ENCODE results near the gene SIX1. TPM values are rescaled to one million over a fixed set of nuclear protein-coding genes. Genes with fewer than 3 reads are reported as not detected.

The SIX1 gene
- total RNA-seq, 1 donor from 2014 or later = 339 TPM

DNA sequence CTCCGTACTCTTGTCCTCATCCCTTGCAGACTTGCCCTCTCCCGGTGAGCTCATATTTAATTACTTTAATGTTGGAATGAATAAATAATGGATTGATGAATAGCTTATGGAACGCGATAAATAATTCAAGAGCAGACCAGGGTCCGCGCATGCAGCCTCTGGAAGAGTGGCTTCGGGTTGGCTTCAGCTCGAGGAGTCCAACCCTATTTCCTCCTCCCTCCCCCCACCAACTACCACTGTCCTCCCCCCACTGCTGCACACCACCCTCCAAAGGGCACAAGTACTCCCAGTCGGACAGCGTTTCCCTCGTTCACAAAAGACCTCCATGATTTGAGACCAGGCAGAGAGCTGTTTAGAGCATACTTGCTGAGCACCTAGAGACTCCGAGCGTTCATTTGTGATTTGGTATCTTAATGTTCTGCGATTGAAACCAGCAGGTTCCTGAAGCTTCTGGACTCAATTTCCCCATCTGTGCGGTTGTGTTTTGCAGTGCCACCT lies 647 bp upstream of the SIX1 start:
- Mint-ChIP-seq H3K36me3 (ENCODE audit: unreplicated experiment) (peaks cover 35% of the 10 kb centered on the region), H3K27me3 (ENCODE audit: unreplicated experiment) (no peaks in the 10 kb centered on the region), H3K9me3 (ENCODE audit: unreplicated experiment) (no peaks in the 10 kb centered on the region), H3K4me1 (ENCODE audit: unreplicated experiment) (peaks cover 44% of the 10 kb centered on the region), H3K27ac (ENCODE audit: unreplicated experiment) (peak overlapping the region; percentile 99), H3K4me3 (ENCODE audit: unreplicated experiment) (peak overlapping the region; percentile 99)
- TF ChIP-seq CTCF (IDR thresholded peaks at IDR 0.05) = no peak
- no peak for DNase-seq (ENCODE audit: extremely low spot score, unreplicated experiment)

DNA sequence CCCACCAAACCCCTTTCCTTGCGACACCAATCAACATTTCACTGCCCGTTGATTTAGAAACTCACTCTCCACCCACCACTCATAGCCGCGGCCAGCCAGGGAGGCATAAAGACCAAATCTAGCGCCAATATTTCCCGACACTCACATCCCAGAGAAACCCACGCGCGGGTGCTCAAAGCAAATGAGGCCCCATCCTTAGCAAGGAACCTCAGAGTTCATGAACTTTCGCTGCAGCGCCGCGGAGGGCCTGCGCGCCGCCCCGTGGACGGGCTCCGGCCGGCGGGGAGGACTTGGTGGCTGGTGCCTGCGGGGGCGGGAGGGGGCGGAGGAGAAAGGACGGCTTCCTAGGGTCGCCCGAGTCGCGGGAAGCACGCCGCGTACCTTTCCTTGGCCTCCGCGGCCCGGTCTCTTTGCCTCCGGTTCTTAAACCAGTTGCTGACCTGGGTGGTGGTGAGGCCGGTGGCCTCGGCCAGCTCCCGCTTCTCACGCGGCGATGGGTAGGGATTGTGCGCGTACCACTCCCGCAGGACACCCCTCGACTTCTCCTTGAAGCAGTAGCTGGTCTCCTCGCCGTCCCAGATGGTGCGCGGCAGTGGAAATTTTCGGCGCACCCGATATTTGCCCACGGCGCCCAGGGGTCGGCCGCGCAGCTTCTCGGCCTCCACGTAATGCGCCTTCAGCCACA lies 886 bp downstream of the SIX1 start:
- peaks cover 39% of the 10 kb centered on the region for H3K4me1 Mint-ChIP-seq (ENCODE audit: unreplicated experiment)
- no peaks in the 10 kb centered on the region for H3K9me3 Mint-ChIP-seq (ENCODE audit: unreplicated experiment)
- H3K27me3 Mint-ChIP-seq (ENCODE audit: unreplicated experiment) = no peaks in the 10 kb centered on the region
- H3K36me3 Mint-ChIP-seq (ENCODE audit: unreplicated experiment) = peaks cover 50% of the 10 kb centered on the region
- no peak for DNase-seq (ENCODE audit: extremely low spot score, unreplicated experiment)
- peak overlapping the region; percentile 99 for H3K4me3 Mint-ChIP-seq (ENCODE audit: unreplicated experiment)
- no peak for TF ChIP-seq CTCF (IDR thresholded peaks at IDR 0.05)
- H3K27ac Mint-ChIP-seq (ENCODE audit: unreplicated experiment) = peak overlapping the region; percentile 99

DNA sequence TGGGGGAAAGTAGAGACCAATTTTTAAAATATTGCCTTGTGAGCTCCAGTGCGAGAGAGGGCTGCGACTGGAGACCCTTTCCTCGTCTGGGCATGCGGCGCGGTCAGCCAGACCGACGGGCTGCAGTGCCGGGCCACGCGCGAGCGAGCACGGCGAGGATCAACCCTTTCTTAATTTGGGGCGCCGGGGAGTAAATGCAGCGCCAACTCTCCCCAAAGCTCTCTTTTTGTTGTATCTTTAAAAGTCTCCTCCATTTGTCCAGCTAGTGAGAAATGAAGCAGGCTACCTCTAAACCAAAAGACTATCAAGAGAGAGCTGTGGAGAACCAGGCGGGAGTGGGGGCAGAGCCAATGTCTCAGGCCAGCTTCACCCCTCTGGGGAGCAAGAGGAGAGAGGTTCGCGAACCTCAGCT lies 1.4 kb downstream of the SIX1 start:
- Mint-ChIP-seq H3K27ac (ENCODE audit: unreplicated experiment) (peak overlapping the region; percentile 99), H3K4me3 (ENCODE audit: unreplicated experiment) (peak overlapping the region; percentile 99), H3K27me3 (ENCODE audit: unreplicated experiment) (no peaks in the 10 kb centered on the region), H3K9me3 (ENCODE audit: unreplicated experiment) (no peaks in the 10 kb centered on the region), H3K4me1 (ENCODE audit: unreplicated experiment) (peaks cover 40% of the 10 kb centered on the region), H3K36me3 (ENCODE audit: unreplicated experiment) (peaks cover 56% of the 10 kb centered on the region)
- no peak for DNase-seq (ENCODE audit: extremely low spot score, unreplicated experiment)
- no peak for TF ChIP-seq CTCF (IDR thresholded peaks at IDR 0.05)

DNA sequence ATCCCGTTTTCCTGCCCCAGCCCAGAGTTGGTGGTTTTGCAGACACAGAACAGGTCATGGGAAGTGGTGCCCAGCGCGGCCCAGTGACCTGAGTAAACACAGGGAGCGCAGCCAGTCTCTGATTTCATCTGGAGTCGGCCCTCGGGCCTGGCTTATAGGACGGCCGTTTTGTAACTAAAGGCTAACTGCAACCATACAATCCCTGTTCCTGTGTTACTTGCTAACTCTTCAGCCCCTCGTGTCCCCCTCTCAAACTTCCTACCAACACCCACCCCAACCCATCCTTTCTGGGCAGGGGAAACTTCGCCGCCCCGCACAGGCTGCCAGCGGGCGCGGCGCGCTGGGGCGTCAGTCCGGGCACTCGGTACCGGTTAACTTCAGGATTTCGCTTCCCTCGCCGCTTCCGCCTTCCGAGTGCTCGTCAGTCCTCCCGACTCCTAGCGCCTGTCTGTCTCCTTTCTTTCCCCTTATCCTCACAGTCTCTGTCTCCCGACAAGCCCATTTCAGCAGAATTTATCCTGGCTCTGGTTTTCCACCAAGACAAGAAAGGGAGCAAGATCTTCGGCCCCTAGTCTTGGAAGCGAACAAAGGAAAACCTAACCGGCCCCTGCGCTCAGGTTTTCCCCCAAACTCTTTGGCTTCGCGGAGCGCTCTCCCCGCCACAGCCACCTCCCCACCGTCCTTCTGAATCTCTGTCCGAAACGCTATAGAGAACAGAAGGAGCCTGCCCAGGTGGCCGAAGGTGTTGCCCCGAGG lies 2.0 kb downstream of the SIX1 start:
- Mint-ChIP-seq H3K27ac (ENCODE audit: unreplicated experiment) (peak overlapping the region; percentile 99), H3K9me3 (ENCODE audit: unreplicated experiment) (no peaks in the 10 kb centered on the region), H3K27me3 (ENCODE audit: unreplicated experiment) (no peaks in the 10 kb centered on the region), H3K4me3 (ENCODE audit: unreplicated experiment) (peak overlapping the region; percentile 99), H3K36me3 (ENCODE audit: unreplicated experiment) (peaks cover 60% of the 10 kb centered on the region), H3K4me1 (ENCODE audit: unreplicated experiment) (peaks cover 40% of the 10 kb centered on the region)
- DNase-seq (ENCODE audit: extremely low spot score, unreplicated experiment) = no peak
- TF ChIP-seq CTCF (IDR thresholded peaks at IDR 0.05) = no peak

GRCh38 chr14:60646226-60646818 lies 3.0 kb downstream of the SIX1 start:
- Mint-ChIP-seq H3K4me1 (ENCODE audit: unreplicated experiment) (peaks cover 38% of the 10 kb centered on the region), H3K27ac (ENCODE audit: unreplicated experiment) (peak overlapping the region; percentile 99), H3K4me3 (ENCODE audit: unreplicated experiment) (peak overlapping the region; percentile 99), H3K9me3 (ENCODE audit: unreplicated experiment) (no peaks in the 10 kb centered on the region), H3K27me3 (ENCODE audit: unreplicated experiment) (no peaks in the 10 kb centered on the region), H3K36me3 (ENCODE audit: unreplicated experiment) (peaks cover 67% of the 10 kb centered on the region)
- TF ChIP-seq CTCF (IDR thresholded peaks at IDR 0.05) = no peak
- no peak for DNase-seq (ENCODE audit: extremely low spot score, unreplicated experiment)
